NCI-H1105 treated with DMSO at 0.1 percent for 48 hours (cell line): ENCODE results near the gene EVI5L.

Experiments used
- DNase-seq: peaks from one replicate; lab custom pipeline; 2025; lab: John Stamatoyannopoulos, UW

Gene EVI5L

GRCh38 chr19:7860714-7861618 is 30.9 kb downstream of the EVI5L start:
- no peak for DNase-seq

GRCh38 chr19:7861619-7862412 is 31.8 kb downstream of the EVI5L start:
- DNase-seq = no peak

DNA sequence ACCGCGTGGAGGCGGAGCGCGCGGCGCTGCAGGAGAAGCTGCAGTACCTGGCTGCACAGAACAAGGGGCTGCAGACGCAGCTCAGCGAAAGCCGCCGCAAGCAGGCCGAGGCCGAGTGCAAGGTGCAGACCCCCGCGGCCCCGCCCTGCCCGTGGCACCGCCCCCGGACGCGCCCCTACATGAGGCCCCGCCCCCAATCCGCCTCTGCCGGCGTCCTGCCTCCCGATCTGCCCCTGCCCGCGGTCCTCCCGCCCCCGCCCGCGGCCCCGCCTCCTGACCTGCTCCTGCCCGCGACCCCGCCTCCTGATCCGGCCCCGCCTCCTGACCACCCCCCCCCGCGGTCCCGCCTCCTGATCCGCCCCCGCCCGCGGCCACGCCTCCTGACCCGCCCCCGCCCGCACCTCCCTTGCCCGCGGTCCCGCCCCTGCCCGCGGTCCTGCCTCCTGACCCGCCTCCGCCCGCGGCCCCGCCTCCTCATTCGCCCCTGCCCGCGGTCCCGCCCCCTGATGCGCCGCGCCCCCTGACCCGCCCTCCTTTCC is 32.5 kb downstream of the EVI5L start:
- peak; percentile 56 for DNase-seq

- DNase-seq = no peak
Observed at GRCh38 chr19:7863157-7863970, 33.3 kb downstream of the EVI5L start.

- DNase-seq = no peak
Observed at GRCh38 chr19:7863971-7864689, 34.1 kb downstream of the EVI5L start.

DNA sequence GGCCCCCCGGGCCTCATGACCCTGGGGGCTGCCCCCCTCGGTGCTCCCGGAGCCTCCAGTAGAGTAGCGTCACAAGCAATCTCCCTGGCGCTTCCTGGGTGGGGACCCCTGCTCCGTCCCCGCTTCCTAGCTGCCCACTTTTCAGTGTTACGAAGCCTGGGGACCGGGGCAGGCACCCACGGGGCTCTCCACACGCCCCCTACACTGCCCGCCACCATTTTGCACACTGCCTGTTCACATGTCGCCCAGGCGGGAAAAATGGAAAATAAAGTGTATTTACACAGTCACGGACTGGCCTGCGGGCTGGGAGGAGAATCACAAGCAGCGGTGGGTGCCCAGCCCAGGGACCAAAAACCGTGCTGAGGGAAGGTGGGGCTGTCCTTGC is 34.7 kb downstream of the EVI5L start:
- no peak for DNase-seq

GRCh38 chr19:7865262-7865911 is 35.4 kb downstream of the EVI5L start:
- DNase-seq = no peak

GRCh38 chr19:7866399-7867091 is 36.5 kb downstream of the EVI5L start:
- DNase-seq = no peak

- DNase-seq = no peak
Observed at GRCh38 chr19:7867092-7867844, 37.2 kb downstream of the EVI5L start.

DNA sequence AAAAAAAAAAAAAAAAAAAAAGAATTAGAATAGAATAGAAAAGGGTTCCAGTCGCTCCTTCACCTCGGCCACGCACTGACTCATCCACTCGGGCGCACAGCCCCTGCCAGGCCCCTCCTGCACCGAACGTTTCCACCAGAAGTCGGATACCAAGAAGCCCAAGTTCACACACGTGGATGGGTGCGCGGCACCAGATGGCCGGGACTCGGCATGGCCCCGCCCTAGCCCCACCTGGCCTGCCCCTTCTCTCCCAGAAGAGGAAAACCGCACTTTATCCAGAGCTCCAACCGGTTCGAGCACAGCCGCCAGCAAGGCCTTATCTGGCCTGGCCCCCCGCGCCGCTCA is 38.3 kb downstream of the EVI5L start:
- no peak for DNase-seq

- DNase-seq = peak; percentile 45
Observed at GRCh38 chr19:7868671-7869452, 38.8 kb downstream of the EVI5L start.

DNA sequence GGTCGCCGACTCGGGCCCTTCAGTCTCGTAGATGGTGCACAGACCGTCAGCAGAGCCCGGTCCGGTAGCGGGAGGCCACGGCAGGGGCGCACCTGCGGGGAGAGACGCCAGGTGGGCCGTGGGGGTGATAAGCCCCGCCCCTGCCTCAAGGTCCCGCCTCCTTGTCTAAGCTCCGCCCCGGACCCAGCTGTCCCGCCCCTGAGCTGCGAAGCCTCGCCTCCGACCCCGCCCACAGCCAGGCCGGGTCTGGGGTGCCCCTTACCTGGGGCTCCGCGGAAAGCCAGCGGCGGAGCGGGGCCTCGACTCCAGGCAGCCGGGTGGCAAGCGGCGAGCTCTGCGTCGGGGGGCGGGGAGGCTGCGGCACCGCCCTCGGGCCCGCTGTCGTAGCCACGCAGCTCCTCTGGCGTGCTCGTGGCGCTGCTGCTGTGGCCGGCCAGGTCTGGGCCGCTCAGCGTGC is 39.5 kb downstream of the EVI5L start:
- peak; percentile 45 for DNase-seq

GRCh38 chr19:7869910-7870511 is 40.0 kb downstream of the EVI5L start:
- peak; percentile 74 for DNase-seq

- DNase-seq = no peak
Observed at GRCh38 chr19:7870571-7871436, 40.8 kb downstream of the EVI5L start.

DNA sequence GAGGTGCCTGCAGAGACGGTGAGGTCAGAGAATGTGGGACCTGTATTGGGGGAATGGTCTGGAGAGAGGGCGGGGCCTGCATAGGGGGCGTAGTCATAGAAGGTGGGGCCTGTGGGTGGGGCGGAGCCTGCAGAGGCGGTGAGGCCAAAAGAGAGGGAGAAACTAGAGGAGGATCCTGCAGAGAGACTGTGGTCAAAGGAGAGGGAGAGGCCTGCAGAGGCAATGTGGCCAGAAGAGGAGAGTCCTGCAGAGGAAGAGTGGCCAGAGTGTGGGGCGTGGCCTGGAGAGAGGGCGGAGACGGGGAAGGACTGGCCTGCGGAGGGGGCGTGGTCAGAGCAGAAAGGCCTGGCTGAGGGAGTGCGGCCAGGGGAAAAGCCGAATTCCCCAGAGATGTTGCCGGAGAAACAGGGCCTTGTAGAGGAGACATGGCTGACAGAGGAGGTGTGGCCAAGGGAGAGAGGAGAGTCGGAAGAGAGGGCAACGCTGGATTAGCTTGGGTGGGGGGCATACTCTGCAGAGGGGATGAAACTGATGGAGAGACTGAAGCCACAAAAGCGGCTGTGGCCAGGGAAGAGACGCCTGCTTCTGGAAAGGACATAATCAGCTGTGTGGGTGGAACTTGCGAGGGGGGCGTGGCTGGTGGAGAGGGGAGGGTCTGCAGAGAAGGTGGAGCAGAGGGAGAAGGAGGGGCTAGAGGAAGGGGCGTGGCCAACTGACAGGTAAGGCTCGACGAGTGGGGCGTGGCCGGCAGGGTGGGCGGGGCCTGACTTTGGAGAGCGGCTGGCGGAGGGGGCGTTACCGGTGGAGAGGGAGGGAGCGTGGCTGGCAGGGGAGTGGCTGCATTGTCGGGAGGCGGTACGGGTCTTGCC is 41.7 kb downstream of the EVI5L start:
- DNase-seq = peak; percentile 39
